Large intestine (tissue), 3 donors: ENCODE results near the gene NCF4. TPM values are rescaled to one million over a fixed set of nuclear protein-coding genes. Genes with fewer than 3 reads are reported as not detected.

Source experiments
- DNase-seq, 2 donors: peaks; one replicate each; pipeline versions ENCODE4 v3.0.0 to v3.0.0-alpha.2; 2013
- H3K27ac ChIP-seq: one replicate; pipeline ENCODE4 v1.5.1; 2013; ENCODE audit warnings: low read length
- H3K27me3 ChIP-seq: 2 replicates; pipeline ENCODE4 v1.6.1; 2013; ENCODE audit warnings: low read length; ENCODE audit not compliant: control insufficient read depth, insufficient read depth
- H3K36me3 ChIP-seq: 2 replicates; pipeline ENCODE4 v1.6.1; 2013; ENCODE audit warnings: low read length; ENCODE audit not compliant: control insufficient read depth, insufficient read depth
- H3K4me1 ChIP-seq: one replicate; pipeline ENCODE4 v1.6.1; 2013; ENCODE audit warnings: low read length; ENCODE audit not compliant: control insufficient read depth, insufficient read depth
- H3K4me3 ChIP-seq: one replicate; pipeline ENCODE4 v1.5.1; 2013; ENCODE audit warnings: low read length
- H3K9me3 ChIP-seq: one replicate; pipeline ENCODE4 v1.6.1; 2013; ENCODE audit warnings: mild to moderate bottlenecking, low read depth, low read length, moderate library complexity; ENCODE audit not compliant: control insufficient read depth
- WGBS: methylation state at CpG from one replicate; pipeline ENCODE4 v1.1.5; 2013; ENCODE audit warnings: low lambda C conversion rate; ENCODE audit not compliant: insufficient coverage; 5-methylcytosine and 5-hydroxymethylcytosine counted together
- polyA plus RNA-seq: library from polyadenylated mRNA; unstranded; fragments of 120-200 nt; gene quantifications from one replicate; pipeline ENCODE4 v1.2.1, GENCODE V29; 2013

The NCF4 gene
- polyA plus RNA-seq, 1 donor, result 9.2 TPM

GRCh38 chr22:36819112-36819511 lies 41.7 kb upstream of the NCF4 start:
- peaks cover 4% of the 10 kb centered on the region for H3K4me1 ChIP-seq
- no peaks in the 10 kb centered on the region for H3K36me3 ChIP-seq
- H3K4me3 ChIP-seq, result no peak overlapping the region
- no peaks in the 10 kb centered on the region for H3K9me3 ChIP-seq
- no peak for DNase-seq
- H3K27ac ChIP-seq, result no peak overlapping the region
- no CpG with 5 or more reads among the region's 9 CpGs for WGBS
- peaks cover 61% of the 10 kb centered on the region for H3K27me3 ChIP-seq

- no peaks in the 10 kb centered on the region for H3K36me3 ChIP-seq
- WGBS, result no CpG with 5 or more reads among the region's 6 CpGs
- H3K27me3 ChIP-seq, result peaks cover 34% of the 10 kb centered on the region
These were observed 38.2 kb upstream of the NCF4 start for GRCh38 chr22:36822581-36822980.

GRCh38 chr22:36823186-36823839 lies 37.5 kb upstream of the NCF4 start:
- Histone ChIP-seq H3K36me3 (no peaks in the 10 kb centered on the region), H3K27ac (no peak overlapping the region), H3K4me3 (no peak overlapping the region), H3K27me3 (peaks cover 27% of the 10 kb centered on the region), H3K9me3 (no peaks in the 10 kb centered on the region), H3K4me1 (no peaks in the 10 kb centered on the region)
- DNase-seq, result no peak
- WGBS, result no CpG with 5 or more reads among the region's 17 CpGs

More at GRCh38 chr22:36822581-36822980, 38.2 kb upstream of the NCF4 start:
- DNase-seq, result no peak
- no peaks in the 10 kb centered on the region for H3K9me3 ChIP-seq
- H3K27ac ChIP-seq, result no peak overlapping the region
- no peaks in the 10 kb centered on the region for H3K4me1 ChIP-seq
- no peak overlapping the region for H3K4me3 ChIP-seq

GRCh38 chr22:36824655-36825054 lies 36.2 kb upstream of the NCF4 start:
- H3K27me3 ChIP-seq, result peaks cover 13% of the 10 kb centered on the region
- no peaks in the 10 kb centered on the region for H3K4me1 ChIP-seq
- no CpG with 5 or more reads among the region's 2 CpGs for WGBS
- H3K9me3 ChIP-seq, result no peaks in the 10 kb centered on the region
- H3K36me3 ChIP-seq, result no peaks in the 10 kb centered on the region
- no peak overlapping the region for H3K27ac ChIP-seq
- DNase-seq, result no peak
- no peak overlapping the region for H3K4me3 ChIP-seq

GRCh38 chr22:36826262-36826661 lies 34.5 kb upstream of the NCF4 start:
- no peaks in the 10 kb centered on the region for H3K4me1 ChIP-seq
- H3K27ac ChIP-seq, result no peak overlapping the region
- H3K36me3 ChIP-seq, result no peaks in the 10 kb centered on the region
- H3K9me3 ChIP-seq, result no peaks in the 10 kb centered on the region
- DNase-seq, result no peak
- 89% methylated on average over 3 of the region's 6 CpGs for WGBS
- H3K4me3 ChIP-seq, result no peak overlapping the region
- peaks cover 4% of the 10 kb centered on the region for H3K27me3 ChIP-seq

- Histone ChIP-seq H3K9me3 (no peaks in the 10 kb centered on the region), H3K27ac (no peak overlapping the region), H3K4me3 (no peak overlapping the region), H3K36me3 (no peaks in the 10 kb centered on the region), H3K27me3 (peaks cover 4% of the 10 kb centered on the region), H3K4me1 (no peaks in the 10 kb centered on the region)
- no peak for DNase-seq
- WGBS, result no CpG with 5 or more reads among the region's 3 CpGs
These were observed 32.0 kb upstream of the NCF4 start for GRCh38 chr22:36828815-36829214.

GRCh38 chr22:36829370-36830002 lies 31.3 kb upstream of the NCF4 start:
- H3K4me1 ChIP-seq, result no peaks in the 10 kb centered on the region
- WGBS, result no CpG with 5 or more reads among the region's 5 CpGs
- no peak overlapping the region for H3K4me3 ChIP-seq
- H3K36me3 ChIP-seq, result no peaks in the 10 kb centered on the region
- no peaks in the 10 kb centered on the region for H3K9me3 ChIP-seq
- H3K27ac ChIP-seq, result no peak overlapping the region
- DNase-seq, result no peak
- H3K27me3 ChIP-seq, result peaks cover 4% of the 10 kb centered on the region

- Histone ChIP-seq H3K4me1 (no peaks in the 10 kb centered on the region), H3K36me3 (no peaks in the 10 kb centered on the region), H3K4me3 (no peak overlapping the region), H3K9me3 (no peaks in the 10 kb centered on the region), H3K27me3 (peaks cover 4% of the 10 kb centered on the region), H3K27ac (no peak overlapping the region)
- no CpG with 5 or more reads among the region's 2 CpGs for WGBS
- no peak for DNase-seq
These were observed 30.2 kb upstream of the NCF4 start for GRCh38 chr22:36830601-36831000.

- peaks cover 4% of the 10 kb centered on the region for H3K27me3 ChIP-seq
- no peak overlapping the region for H3K4me3 ChIP-seq
- DNase-seq, result no peak
- H3K9me3 ChIP-seq, result no peaks in the 10 kb centered on the region
- no peaks in the 10 kb centered on the region for H3K36me3 ChIP-seq
- H3K27ac ChIP-seq, result no peak overlapping the region
- no peaks in the 10 kb centered on the region for H3K4me1 ChIP-seq
These were observed 29.6 kb upstream of the NCF4 start for GRCh38 chr22:36831206-36831605.

- no peaks in the 10 kb centered on the region for H3K4me1 ChIP-seq
- H3K9me3 ChIP-seq, result no peaks in the 10 kb centered on the region
- peaks cover under 1% of the 10 kb centered on the region for H3K27me3 ChIP-seq
- H3K27ac ChIP-seq, result no peak overlapping the region
- H3K36me3 ChIP-seq, result no peaks in the 10 kb centered on the region
- no peak for DNase-seq
- 93% methylated on average over 3 of the region's 3 CpGs for WGBS
- no peak overlapping the region for H3K4me3 ChIP-seq
These were observed 29.1 kb upstream of the NCF4 start for GRCh38 chr22:36831717-36832116.

GRCh38 chr22:36833073-36833472 lies 27.7 kb upstream of the NCF4 start:
- DNase-seq, result no peak
- Histone ChIP-seq H3K9me3 (peaks cover 2% of the 10 kb centered on the region), H3K27ac (no peak overlapping the region), H3K4me3 (no peak overlapping the region), H3K36me3 (no peaks in the 10 kb centered on the region), H3K27me3 (no peaks in the 10 kb centered on the region), H3K4me1 (no peaks in the 10 kb centered on the region)
- no CpG with 5 or more reads among the region's 3 CpGs for WGBS
